Glutamatergic neuron (in vitro differentiated cells): ENCODE measurements around the gene DLX3. TPM values are rescaled to one million over a fixed set of nuclear protein-coding genes. Genes with fewer than 3 reads are reported as not detected.

Experiments used
- DNase-seq: peaks from one replicate; pipeline ENCODE4 v3.0.0; 2022
- H3K27ac Mint-ChIP-seq: one replicate; pipeline ENCODE4 v1.8.0; 2020; ENCODE audit warnings: mild to moderate bottlenecking, mixed read lengths, inconsistent platforms; ENCODE audit not compliant: unreplicated experiment
- H3K27me3 Mint-ChIP-seq: one replicate; pipeline ENCODE4 v1.8.0; 2020; ENCODE audit warnings: mild to moderate bottlenecking, moderate library complexity, mixed read lengths, inconsistent platforms; ENCODE audit not compliant: unreplicated experiment
- H3K36me3 Mint-ChIP-seq: one replicate; pipeline ENCODE4 v1.8.0; 2020; ENCODE audit warnings: mild to moderate bottlenecking, mixed read lengths, inconsistent platforms; ENCODE audit not compliant: unreplicated experiment
- H3K4me1 Mint-ChIP-seq: one replicate; pipeline ENCODE4 v1.8.0; 2020; ENCODE audit warnings: mild to moderate bottlenecking, low read depth, mixed read lengths, inconsistent platforms; ENCODE audit not compliant: unreplicated experiment
- H3K4me3 Mint-ChIP-seq: one replicate; pipeline ENCODE4 v1.8.0; 2020; ENCODE audit warnings: mild to moderate bottlenecking, mixed read lengths, inconsistent platforms; ENCODE audit not compliant: unreplicated experiment
- H3K9me3 Mint-ChIP-seq: one replicate; pipeline ENCODE4 v1.8.0; 2020; ENCODE audit warnings: mild to moderate bottlenecking, moderate library complexity, mixed read lengths, inconsistent platforms; ENCODE audit not compliant: unreplicated experiment
- total RNA-seq: library from RNA; stranded (reverse); fragmentation: NEBNext Ultra II Directional; extraction: Animal tissue kit (Norgen Biotek cat#: 25700); gene quantifications from one replicate; pipeline ENCODE4 v1.2.1, GENCODE V29; 2021; ENCODE audit not compliant: unreplicated experiment
- TF ChIP-seq, protein P1 (sequence below): fragments of 200-600 bp; sonication (generic); IDR thresholded peaks from one replicate; pipeline ENCODE4 v1.5.0; 2021; ENCODE audit not compliant: partially characterized antibody, unreplicated experiment

DLX3 gene
- total RNA-seq, 1 donor from 2014 or later, result 0.37 TPM

DNA sequence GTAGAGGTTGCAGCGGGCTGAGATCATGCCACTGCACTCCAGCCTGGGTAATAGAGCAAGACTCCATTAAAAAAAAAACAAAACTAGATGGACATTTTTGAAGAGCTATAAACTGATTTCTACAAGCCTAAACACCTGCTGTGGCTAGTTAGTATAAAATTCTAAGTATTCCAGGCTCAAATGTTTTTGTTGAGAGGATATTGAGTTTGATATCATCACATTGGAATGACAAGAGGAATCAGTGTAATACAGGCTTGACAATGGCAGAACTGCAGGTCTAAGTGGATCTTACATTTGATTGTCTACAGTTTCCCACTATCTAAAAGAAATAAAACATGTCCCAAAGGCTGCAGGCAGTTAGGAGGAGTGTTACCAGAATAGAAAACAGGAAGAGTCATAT, 23.9 kb upstream of the DLX3 start:
- Mint-ChIP-seq H3K27me3 (peaks cover 8% of the 10 kb centered on the region), H3K4me1 (no peaks in the 10 kb centered on the region), H3K9me3 (peaks cover 3% of the 10 kb centered on the region), H3K27ac (no peak overlapping the region), H3K36me3 (peaks cover 6% of the 10 kb centered on the region), H3K4me3 (no peak overlapping the region)
- TF ChIP-seq, protein P1, sequence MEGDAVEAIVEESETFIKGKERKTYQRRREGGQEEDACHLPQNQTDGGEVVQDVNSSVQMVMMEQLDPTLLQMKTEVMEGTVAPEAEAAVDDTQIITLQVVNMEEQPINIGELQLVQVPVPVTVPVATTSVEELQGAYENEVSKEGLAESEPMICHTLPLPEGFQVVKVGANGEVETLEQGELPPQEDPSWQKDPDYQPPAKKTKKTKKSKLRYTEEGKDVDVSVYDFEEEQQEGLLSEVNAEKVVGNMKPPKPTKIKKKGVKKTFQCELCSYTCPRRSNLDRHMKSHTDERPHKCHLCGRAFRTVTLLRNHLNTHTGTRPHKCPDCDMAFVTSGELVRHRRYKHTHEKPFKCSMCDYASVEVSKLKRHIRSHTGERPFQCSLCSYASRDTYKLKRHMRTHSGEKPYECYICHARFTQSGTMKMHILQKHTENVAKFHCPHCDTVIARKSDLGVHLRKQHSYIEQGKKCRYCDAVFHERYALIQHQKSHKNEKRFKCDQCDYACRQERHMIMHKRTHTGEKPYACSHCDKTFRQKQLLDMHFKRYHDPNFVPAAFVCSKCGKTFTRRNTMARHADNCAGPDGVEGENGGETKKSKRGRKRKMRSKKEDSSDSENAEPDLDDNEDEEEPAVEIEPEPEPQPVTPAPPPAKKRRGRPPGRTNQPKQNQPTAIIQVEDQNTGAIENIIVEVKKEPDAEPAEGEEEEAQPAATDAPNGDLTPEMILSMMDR, result no peak
- no peak for DNase-seq

DNA sequence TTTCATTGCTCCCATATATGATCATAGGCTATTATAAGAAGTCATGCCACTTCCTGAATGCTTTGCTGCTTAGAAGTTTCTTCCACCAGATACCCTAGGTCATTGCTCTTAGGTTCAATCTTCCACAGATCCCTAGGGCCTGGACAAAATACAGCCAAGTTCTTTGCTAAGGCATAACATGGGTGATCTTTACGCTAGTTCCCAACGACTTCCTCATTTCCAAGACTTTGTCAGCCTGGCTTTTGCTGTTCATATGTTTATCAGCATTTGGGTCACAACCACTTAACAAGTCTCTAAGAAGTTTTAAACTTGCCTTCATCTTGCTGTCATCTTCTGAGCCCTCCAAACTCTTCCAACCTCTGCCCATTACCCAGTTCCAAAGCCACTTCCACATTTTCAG, 20.1 kb upstream of the DLX3 start:
- H3K27ac Mint-ChIP-seq, result no peak overlapping the region
- H3K27me3 Mint-ChIP-seq, result peaks cover 4% of the 10 kb centered on the region
- H3K4me3 Mint-ChIP-seq, result no peak overlapping the region
- DNase-seq, result no peak
- TF ChIP-seq, protein P1, result no peak
- H3K36me3 Mint-ChIP-seq, result peaks cover 11% of the 10 kb centered on the region
- H3K4me1 Mint-ChIP-seq, result no peaks in the 10 kb centered on the region
- peaks cover 3% of the 10 kb centered on the region for H3K9me3 Mint-ChIP-seq

DNA sequence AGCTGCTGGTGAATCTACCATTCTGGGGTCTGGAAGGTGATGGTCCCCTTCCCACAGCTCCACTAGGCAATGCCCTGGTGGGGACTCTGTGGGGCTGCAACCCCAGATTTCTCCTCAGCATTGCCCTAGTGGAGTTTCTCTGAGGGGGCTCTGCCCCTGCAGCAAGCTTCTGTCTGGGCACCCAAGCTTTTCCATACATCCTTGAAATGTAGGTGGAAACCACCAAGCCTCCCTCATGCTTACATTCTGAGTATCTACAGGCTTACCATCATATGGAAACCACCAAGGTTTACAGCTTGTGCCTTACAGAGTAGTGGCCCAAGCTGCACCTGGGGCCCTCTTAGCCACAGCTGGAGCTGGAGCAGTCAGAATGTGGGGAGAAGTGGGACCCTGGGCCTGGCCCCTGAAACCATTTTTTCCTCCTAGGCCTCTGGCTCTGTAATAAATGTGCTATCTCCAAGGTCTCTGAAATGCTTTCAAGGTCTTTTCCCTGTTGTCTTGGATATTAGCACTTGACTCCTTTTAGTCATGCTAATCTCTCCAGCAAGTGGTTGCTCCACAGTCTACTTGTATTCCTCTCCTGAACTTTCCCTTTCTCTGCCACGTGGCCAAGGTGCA, 19.6 kb upstream of the DLX3 start:
- Mint-ChIP-seq H3K27me3 (peaks cover 4% of the 10 kb centered on the region), H3K4me3 (no peak overlapping the region), H3K27ac (no peak overlapping the region), H3K4me1 (no peaks in the 10 kb centered on the region), H3K9me3 (peaks cover 3% of the 10 kb centered on the region), H3K36me3 (peaks cover 11% of the 10 kb centered on the region)
- TF ChIP-seq, protein P1, result no peak
- DNase-seq, result no peak

DNA sequence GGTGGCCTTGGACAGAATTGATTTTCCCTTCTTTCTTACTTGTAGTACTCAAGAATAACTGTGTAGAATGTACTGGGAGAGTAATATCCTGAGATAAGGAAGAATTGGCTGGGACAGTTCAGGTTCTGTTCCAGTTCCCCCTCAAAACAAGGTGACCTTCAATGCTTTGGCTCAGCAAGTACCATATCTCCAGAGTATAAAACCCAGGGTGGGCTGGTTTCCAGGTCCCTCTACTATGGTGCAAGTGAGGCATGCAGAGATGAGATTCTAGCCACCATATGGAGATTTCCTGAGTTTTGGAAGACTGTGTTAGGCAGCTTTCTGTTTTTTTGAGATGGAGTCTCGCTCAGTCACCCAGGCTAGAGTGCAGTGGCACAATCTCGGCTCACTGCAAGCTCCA, 18.1 kb upstream of the DLX3 start:
- Mint-ChIP-seq H3K4me1 (no peaks in the 10 kb centered on the region), H3K9me3 (peaks cover 3% of the 10 kb centered on the region), H3K4me3 (no peak overlapping the region), H3K27ac (no peak overlapping the region), H3K27me3 (peaks cover 4% of the 10 kb centered on the region), H3K36me3 (peaks cover 11% of the 10 kb centered on the region)
- DNase-seq, result no peak
- TF ChIP-seq, protein P1, result no peak

DNA sequence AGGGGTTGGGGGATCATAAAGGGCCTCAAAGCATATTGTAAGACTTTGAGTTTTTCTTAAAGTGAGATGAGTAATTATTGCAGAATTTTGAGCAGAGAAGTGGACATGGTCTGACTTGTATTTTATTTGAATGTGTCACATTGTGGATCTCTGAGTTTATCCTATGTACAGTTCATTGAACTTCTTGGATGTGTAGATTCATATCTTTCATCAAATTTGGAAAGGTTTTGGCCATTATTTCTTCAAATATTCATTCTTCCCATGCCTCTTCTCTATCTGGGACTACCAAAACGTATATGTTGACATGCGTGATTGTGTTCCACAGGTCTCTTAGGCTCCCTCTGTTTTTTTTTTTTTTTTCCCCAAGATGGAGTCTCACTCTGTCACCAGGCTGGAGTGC, 14.3 kb upstream of the DLX3 start:
- Mint-ChIP-seq H3K27me3 (peaks cover 2% of the 10 kb centered on the region), H3K27ac (no peak overlapping the region), H3K4me1 (no peaks in the 10 kb centered on the region), H3K9me3 (no peaks in the 10 kb centered on the region), H3K4me3 (no peak overlapping the region), H3K36me3 (peaks cover 5% of the 10 kb centered on the region)
- no peak for DNase-seq
- TF ChIP-seq, protein P1, result no peak
